SK-N-MC (cell line): ENCODE measurements around the gene REEP3.

Experiments used
- EZH2 ChIP-seq: fragments of 200-600 bp; sonication (generic); IDR thresholded peaks from one replicate; pipeline ENCODE4 v1.6.1; 2017; ENCODE audit warnings: antibody characterized with exemption
- POLR2AphosphoS5 ChIP-seq: IDR thresholded peaks from 2 replicates; pipeline ENCODE4 v1.6.1; 2012; ENCODE audit warnings: mild to moderate bottlenecking, low read depth, low read length, borderline replicate concordance

- TF ChIP-seq POLR2AphosphoS5 (no peak), EZH2 (no peak)
These were observed 132.5 kb downstream of the REEP3 start for GRCh38 chr10:63653747-63654146.
